ENCODE data around the gene COL11A2. TPM values are rescaled to one million over a fixed set of nuclear protein-coding genes. Genes with fewer than 3 reads are reported as not detected.

Gene COL11A2
- total and polyA plus RNA-seq, 2 donors (not counting 3 experiments of a cell fraction or from before 2014, with no cell fraction given), result 0.65 to 1.3 TPM

DNA sequence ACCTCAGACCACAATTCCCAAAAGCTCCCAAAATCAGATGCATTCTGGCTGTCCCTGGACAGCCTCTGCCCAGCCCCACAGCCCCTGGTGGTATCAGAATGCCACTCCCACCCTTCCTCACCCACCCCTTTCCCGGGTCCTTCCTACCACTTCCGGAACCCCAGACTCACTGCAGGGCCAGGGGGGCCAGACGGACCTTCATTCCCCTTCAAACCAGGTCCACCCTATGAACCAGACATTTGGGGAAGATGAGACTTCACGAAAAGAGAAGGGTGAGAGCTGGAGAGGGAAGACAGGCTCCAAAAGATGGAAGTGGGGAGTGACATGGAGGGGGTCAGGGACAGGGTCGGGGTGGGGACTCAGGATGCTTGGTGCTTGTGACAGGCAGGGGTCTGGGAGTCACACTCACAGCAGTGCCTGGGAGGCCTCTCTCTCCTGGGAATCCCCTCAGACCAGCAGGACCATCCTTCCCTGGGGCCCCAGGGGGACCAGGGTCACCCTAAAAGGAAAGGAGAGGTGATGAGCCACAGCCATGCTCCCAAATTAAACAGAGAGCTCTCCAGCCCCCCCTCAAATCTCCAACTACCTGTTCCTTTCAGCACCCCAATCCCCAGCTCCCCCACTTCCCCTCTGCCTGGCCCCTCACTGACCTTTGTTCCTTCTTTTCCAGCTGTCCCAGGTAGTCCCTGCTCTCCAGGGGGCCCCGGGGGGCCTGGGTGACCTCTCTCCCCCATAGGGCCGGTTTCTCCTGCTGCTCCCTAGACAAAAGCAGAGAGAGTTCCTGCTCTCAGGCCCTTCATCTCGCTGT is 20.2 kb downstream of the COL11A2 start:
- H3K79me2 ChIP-seq (ENCODE audit: control insufficient read depth, insufficient read depth, low read length), result no peaks in the 10 kb centered on the region
- ChIA-PET CTCF (interaction anchor here (0.6 to 3.0 kb wide), 15 partner anchors 10 to 158 kb away, joined by 3 to 19 read pairs (median 4); partner anchors contain the start of gene HLA-DPA1), POLR2A (no interaction called here)
- no peak overlapping the region for H3K9ac ChIP-seq (replicated peaks; ENCODE audit: extremely low read depth, insufficient read depth, low read length)
- no peaks in the 10 kb centered on the region for H3K36me3 ChIP-seq (ENCODE audit: control insufficient read depth in 2 of 2, extremely low read depth in 1 of 2, insufficient read depth in 2 of 2, low read length in 2 of 2)
- TF ChIP-seq GATA2 (IDR thresholded peaks at IDR 0.05; ENCODE audit: insufficient read depth, insufficient read length, low read depth, low read length) (no peak), POLR2AphosphoS5 (IDR thresholded peaks at IDR 0.05; ENCODE audit: insufficient read depth, low read depth, low read length) (no peak), POLR2A (IDR thresholded peaks at IDR 0.05; ENCODE audit: low read depth, low read length) (no peak), EZH2 (IDR thresholded peaks at IDR 0.05; ENCODE audit: borderline replicate concordance, low read depth, low read length, severe bottlenecking) (no peak), JUN (IDR thresholded peaks at IDR 0.05; ENCODE audit: borderline replicate concordance, insufficient read depth, insufficient read length, low read depth) (no peak), FOS (IDR thresholded peaks at IDR 0.05; ENCODE audit: borderline replicate concordance, insufficient read depth, low read length) (no peak), MYC (IDR thresholded peaks at IDR 0.05; ENCODE audit: low read depth, low read length) (no peak)
- TF ChIP-seq, protein P1, sequence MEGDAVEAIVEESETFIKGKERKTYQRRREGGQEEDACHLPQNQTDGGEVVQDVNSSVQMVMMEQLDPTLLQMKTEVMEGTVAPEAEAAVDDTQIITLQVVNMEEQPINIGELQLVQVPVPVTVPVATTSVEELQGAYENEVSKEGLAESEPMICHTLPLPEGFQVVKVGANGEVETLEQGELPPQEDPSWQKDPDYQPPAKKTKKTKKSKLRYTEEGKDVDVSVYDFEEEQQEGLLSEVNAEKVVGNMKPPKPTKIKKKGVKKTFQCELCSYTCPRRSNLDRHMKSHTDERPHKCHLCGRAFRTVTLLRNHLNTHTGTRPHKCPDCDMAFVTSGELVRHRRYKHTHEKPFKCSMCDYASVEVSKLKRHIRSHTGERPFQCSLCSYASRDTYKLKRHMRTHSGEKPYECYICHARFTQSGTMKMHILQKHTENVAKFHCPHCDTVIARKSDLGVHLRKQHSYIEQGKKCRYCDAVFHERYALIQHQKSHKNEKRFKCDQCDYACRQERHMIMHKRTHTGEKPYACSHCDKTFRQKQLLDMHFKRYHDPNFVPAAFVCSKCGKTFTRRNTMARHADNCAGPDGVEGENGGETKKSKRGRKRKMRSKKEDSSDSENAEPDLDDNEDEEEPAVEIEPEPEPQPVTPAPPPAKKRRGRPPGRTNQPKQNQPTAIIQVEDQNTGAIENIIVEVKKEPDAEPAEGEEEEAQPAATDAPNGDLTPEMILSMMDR (IDR thresholded peaks at IDR 0.05; ENCODE audit: extremely low read depth in 1 of 2, insufficient read depth in 1 of 2, low read depth in 1 of 2, low read length in 2 of 2), result no peak
- TF ChIP-seq, protein P2, sequence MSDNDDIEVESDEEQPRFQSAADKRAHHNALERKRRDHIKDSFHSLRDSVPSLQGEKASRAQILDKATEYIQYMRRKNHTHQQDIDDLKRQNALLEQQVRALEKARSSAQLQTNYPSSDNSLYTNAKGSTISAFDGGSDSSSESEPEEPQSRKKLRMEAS (IDR thresholded peaks at IDR 0.05; ENCODE audit: insufficient read depth, insufficient read length), result no peak
- no TSS peak for BruUV-seq (replicated peaks)
- no peaks in the 10 kb centered on the region for H3K9me3 ChIP-seq (replicated peaks; ENCODE audit: control insufficient read depth, insufficient read depth, low read length)
- no peak overlapping the region for H3K4me2 ChIP-seq (ENCODE audit: insufficient read depth, low read length)
- DNase-seq (ENCODE audit: low read depth, low spot score) (no peak), FAIRE-seq (no peak)
- no peak overlapping the region for H3K27ac ChIP-seq (ENCODE audit: insufficient read depth, low read depth, low read length)
- H3K9me1 ChIP-seq (replicated peaks; ENCODE audit: control insufficient read depth, extremely low read depth, insufficient read depth, low read length), result no peaks in the 10 kb centered on the region
- no peaks in the 10 kb centered on the region for H3K4me1 ChIP-seq (ENCODE audit: control insufficient read depth, extremely low read depth, insufficient read depth, low read length)
- no peak overlapping the region for H3K4me3 ChIP-seq (replicated peaks in 1 of 3; ENCODE audit: insufficient read depth in 1 of 3, low read depth in 1 of 3, low read length in 3 of 3)
- H2AFZ ChIP-seq (ENCODE audit: low read depth, low read length), result no peak overlapping the region
- intact Hi-C loops (cut with micrococcal nuclease) (no loop called here), dilution Hi-C loops (cut with MboI; ENCODE audit: extremely low pct_ligation_motif_present, low sequenced_read_pairs) (no loop called here)
- no peaks in the 10 kb centered on the region for H4K20me1 ChIP-seq (replicated peaks; ENCODE audit: control insufficient read depth, extremely low read depth, insufficient read depth, low read length)
- no peaks in the 10 kb centered on the region for H3K27me3 ChIP-seq (ENCODE audit: control insufficient read depth in 2 of 2, insufficient read depth in 2 of 2, low read length in 2 of 2)

Measured in endothelial cell of umbilical vein (primary cell).